Effector memory CD4-positive, alpha-beta T cell (primary cell): ENCODE data around the gene ADAMTS2.

ENCODE experiments used
- DNase-seq, 3 donors: peaks; one replicate each; pipeline ENCODE4 v3.0.0-alpha.2; 2020
- H3K27ac ChIP-seq: 2 replicates; pipeline ENCODE4 v1.7.0; 2013; ENCODE audit warnings: mild to moderate bottlenecking, low read length, moderate library complexity; ENCODE audit not compliant: insufficient read depth, poor library complexity, severe bottlenecking
- H3K27me3 ChIP-seq: replicated peaks from 2 replicates; pipeline ENCODE4 v1.7.0; 2013; ENCODE audit warnings: mild to moderate bottlenecking, low read length; ENCODE audit not compliant: insufficient read depth, control insufficient read depth, poor library complexity, severe bottlenecking
- H3K36me3 ChIP-seq: 2 replicates; pipeline ENCODE4 v1.7.0; 2013; ENCODE audit warnings: mild to moderate bottlenecking, low read length, moderate library complexity; ENCODE audit not compliant: control insufficient read depth, insufficient read depth
- H3K4me1 ChIP-seq: 2 replicates; pipeline ENCODE4 v1.7.0; 2013; ENCODE audit warnings: low read length, mild to moderate bottlenecking; ENCODE audit not compliant: control insufficient read depth, insufficient read depth, poor library complexity, severe bottlenecking
- H3K4me3 ChIP-seq: 2 replicates; pipeline ENCODE4 v1.7.0; 2013; ENCODE audit warnings: low read length, low read depth, mild to moderate bottlenecking; ENCODE audit not compliant: insufficient read depth, poor library complexity, severe bottlenecking
- H3K9me3 ChIP-seq: 2 replicates; pipeline ENCODE4 v1.7.0; 2013; ENCODE audit warnings: mild to moderate bottlenecking, low read length, moderate library complexity; ENCODE audit not compliant: control insufficient read depth

The ADAMTS2 gene

DNA sequence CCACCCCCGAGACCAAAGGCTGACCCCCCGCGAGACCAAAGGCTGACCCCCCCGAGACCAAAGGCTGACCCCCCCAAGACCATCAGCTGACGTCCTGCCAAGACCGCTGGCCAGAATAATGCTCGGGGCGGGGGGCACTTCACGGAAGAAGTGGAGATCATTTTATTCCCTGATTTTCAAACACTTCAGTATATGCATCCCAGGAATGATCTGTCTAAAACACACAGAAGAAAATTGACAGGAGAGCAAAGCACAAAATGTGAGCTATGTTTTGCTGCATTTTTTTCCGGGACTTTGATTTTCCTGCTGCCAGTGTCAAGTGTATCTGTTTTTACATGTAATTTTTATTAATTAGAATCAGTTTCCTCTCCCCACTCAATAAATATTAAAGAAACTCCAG lies 67.1 kb downstream of the ADAMTS2 start:
- Histone ChIP-seq H3K36me3 (no peaks in the 10 kb centered on the region), H3K27me3 (no peaks in the 10 kb centered on the region), H3K27ac (no peak overlapping the region), H3K4me3 (no peak overlapping the region), H3K9me3 (no peaks in the 10 kb centered on the region), H3K4me1 (no peaks in the 10 kb centered on the region)
- DNase-seq, result no peak

DNA sequence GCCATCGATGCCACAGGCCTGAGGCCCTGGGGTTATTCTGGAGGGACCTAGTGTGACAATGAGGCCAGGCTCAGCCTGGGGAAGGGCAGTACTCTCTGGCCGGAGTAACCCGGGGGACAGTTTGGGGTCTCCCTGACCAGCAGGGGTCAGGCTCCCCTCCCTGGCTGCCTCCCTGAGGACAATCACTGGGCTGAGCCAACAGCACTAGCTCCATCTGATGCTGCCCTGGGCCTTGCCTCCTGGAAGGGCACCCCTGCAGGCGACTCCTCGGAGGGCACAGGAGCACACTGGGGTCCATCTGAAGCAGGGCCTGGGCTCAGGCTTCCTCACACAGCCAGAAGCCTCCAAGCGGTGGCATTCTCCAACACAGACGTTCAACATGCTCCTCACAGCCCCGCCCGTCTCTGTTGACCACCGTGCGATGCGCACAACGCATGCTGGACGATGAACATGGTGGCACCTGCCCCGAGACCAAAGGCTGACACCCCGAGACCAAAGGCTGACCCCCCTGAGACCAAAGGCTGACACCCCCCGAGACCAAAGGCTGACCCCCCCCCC lies 68.3 kb downstream of the ADAMTS2 start:
- H3K4me3 ChIP-seq, result no peak overlapping the region
- H3K4me1 ChIP-seq, result no peaks in the 10 kb centered on the region
- H3K27ac ChIP-seq, result no peak overlapping the region
- no peaks in the 10 kb centered on the region for H3K36me3 ChIP-seq
- H3K27me3 ChIP-seq, result no peaks in the 10 kb centered on the region
- no peaks in the 10 kb centered on the region for H3K9me3 ChIP-seq
- DNase-seq, result no peak

DNA sequence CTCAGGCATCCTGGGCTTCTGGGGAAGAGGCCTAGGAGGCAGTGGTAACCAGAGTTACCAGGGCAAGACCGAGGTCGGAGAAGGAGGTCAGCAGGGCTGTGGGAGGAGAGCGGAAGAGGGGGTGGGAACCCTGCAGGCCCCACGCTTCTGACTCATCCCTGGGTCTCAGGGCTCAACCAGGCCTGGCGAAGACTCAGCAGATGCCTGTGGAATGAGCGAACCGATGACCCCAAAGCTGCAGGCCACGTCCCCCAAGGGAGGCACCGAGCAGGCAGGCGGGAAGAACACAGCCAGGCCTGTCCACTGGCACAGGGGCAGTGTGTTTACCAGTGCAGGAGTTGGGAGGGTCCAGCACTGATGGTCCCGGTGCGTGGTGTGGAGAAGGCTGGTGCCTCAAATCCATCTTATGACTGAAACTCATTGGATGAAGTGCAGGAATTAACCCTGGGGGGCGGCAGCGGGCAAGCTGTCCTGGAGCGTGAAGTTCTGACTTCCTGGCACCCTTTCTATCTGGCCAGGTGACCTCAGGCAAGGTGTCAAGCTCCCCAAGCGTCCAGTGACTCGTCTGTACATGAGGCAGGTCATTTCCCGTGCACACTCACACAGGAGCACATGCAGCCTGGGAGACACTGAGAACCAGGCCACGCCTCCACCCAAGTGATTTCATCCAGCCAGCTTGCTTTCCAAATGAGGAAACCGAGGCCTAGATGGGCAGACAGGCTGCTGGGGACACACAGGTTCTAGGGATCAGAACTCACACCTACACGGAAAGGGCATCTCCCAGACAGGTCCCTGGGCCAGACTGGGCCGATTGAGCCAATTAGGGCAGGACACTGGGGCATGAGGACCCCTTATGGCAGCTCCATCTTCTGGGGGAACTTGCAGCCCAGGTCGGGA lies 69.1 kb downstream of the ADAMTS2 start:
- H3K4me1 ChIP-seq, result no peaks in the 10 kb centered on the region
- no peaks in the 10 kb centered on the region for H3K36me3 ChIP-seq
- H3K27ac ChIP-seq, result no peak overlapping the region
- H3K9me3 ChIP-seq, result no peaks in the 10 kb centered on the region
- no peaks in the 10 kb centered on the region for H3K27me3 ChIP-seq
- DNase-seq, result no peak
- no peak overlapping the region for H3K4me3 ChIP-seq

DNA sequence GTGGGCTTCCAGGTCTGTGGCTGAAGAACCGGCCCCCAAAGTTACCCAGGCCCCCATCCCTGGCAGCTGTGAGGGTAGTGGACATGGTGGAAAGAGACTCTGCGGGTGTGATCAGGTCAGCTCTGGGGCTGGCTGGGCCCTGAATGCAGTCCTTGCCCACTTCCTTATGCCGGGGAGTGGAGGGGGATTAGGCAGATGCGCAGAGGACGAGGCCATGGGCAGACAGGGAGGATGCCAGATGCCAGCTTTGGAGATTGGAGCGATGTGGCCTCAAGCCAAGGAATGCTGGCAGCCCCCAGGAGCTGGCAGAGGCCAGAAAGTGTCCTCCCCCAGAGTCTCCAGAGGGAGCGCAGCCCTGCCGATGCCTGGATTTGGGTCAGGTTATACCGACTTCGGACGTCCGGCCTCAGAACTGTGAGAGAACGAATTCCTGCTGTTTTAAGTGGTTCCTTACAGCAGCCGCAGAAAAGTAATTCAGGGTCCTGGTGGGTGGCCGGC lies 69.8 kb downstream of the ADAMTS2 start:
- H3K4me3 ChIP-seq, result no peak overlapping the region
- no peaks in the 10 kb centered on the region for H3K9me3 ChIP-seq
- no peaks in the 10 kb centered on the region for H3K27me3 ChIP-seq
- H3K36me3 ChIP-seq, result no peaks in the 10 kb centered on the region
- no peaks in the 10 kb centered on the region for H3K4me1 ChIP-seq
- no peak overlapping the region for H3K27ac ChIP-seq
- no peak for DNase-seq

DNA sequence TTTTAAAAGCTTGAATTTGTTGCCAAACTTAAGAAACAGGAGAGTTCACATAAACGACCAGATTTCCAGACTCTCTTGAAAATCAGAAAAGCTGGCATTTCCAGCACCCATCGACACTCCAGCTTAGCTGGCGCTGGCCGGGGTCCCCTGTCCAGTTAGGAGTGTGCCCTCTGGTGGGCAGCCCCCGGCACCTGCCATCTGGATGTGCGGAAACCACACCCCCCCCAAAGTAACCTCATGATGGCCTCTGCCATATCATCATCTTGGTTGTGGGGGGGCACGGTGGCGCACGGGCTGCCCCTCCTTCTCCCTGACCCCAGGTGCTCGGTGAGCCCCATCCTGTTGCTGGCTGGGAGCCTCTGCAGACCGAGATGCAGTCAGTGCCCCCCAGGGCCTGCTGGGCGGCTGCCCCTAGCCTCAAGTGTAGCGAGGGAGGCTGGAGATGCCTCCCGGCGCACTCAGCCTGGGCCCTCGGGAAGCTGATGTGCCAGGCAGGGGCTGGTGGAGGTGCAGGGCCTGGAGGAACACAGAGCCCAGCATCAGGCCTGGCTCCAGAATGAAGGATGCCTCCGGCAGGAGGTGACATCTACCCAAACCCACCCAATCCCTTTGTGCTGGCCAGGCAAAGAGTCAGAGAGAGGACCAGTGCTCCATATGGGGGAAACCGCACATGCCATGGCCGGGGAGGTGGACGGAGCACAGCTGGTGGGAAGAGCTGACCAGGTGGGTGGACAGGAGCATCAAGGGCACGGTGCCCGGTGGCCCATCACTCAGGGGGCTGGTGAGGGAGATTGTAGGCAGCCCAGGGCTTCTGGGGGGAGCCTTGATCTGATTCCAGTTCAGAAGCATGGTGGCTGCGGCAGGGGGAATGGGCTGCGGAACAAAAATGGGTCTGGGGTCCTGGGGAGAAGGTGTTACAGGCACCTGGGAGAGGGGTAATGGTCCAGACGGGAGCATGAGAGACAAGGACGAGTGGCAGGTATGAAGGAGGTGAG lies 70.6 kb downstream of the ADAMTS2 start:
- no peaks in the 10 kb centered on the region for H3K4me1 ChIP-seq
- DNase-seq, result no peak
- no peaks in the 10 kb centered on the region for H3K9me3 ChIP-seq
- no peak overlapping the region for H3K27ac ChIP-seq
- H3K27me3 ChIP-seq, result no peaks in the 10 kb centered on the region
- no peaks in the 10 kb centered on the region for H3K36me3 ChIP-seq
- H3K4me3 ChIP-seq, result no peak overlapping the region

DNA sequence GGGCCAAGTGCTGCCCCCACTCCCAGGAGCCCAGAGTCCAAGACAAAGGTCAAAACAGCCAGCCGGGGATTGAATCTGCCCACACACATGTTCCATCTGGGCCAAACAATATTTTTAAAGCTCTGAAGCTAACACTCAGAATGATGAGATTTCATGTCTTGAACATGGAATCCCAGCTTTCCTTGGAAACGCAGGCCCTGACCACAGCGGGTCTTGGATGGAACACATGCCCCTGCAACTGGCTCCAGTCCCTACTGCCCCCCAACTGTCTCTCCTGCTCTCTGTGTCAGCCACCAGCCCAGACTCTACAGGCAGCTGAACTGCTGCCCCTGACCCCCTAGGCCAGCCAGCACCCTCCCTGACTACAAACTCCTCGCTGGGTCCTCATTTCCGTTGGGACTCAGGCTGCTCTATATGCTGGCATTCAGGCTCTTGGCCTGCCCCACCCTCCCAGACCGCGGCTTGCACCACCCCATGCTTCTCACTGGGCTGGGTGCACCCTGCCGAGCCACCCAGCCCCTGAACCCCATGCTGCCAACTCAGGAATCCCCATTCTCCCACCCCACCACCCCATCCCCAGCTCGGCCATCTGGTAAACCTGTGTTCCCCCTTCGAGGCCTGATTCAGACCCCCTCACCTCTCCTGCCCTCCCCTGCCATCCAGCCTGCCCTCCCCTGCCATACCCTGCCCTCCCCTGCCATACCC lies 71.7 kb downstream of the ADAMTS2 start:
- H3K4me1 ChIP-seq, result no peaks in the 10 kb centered on the region
- H3K27me3 ChIP-seq, result no peaks in the 10 kb centered on the region
- H3K36me3 ChIP-seq, result no peaks in the 10 kb centered on the region
- H3K4me3 ChIP-seq, result no peak overlapping the region
- no peak overlapping the region for H3K27ac ChIP-seq
- H3K9me3 ChIP-seq, result no peaks in the 10 kb centered on the region
- no peak for DNase-seq

DNA sequence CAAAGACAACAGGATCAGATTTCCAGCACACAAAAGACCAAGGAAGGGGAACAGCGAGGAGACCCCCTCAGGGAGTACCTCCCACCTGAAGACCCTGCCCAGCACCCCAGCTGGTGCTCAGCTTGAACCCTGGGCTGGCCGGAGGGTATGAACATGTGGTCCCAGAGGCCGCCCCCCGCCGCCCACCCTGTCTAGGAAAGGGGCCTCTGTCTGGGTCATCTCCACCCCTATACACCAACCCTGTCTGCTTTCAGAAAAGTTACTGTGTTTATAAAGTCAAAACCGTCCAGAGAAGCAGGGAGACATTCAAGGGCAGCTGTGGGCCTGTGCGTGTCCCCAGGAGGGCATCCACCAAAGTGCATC lies 72.2 kb downstream of the ADAMTS2 start:
- H3K36me3 ChIP-seq, result no peaks in the 10 kb centered on the region
- H3K9me3 ChIP-seq, result no peaks in the 10 kb centered on the region
- no peak overlapping the region for H3K27ac ChIP-seq
- DNase-seq, result no peak
- no peaks in the 10 kb centered on the region for H3K27me3 ChIP-seq
- no peaks in the 10 kb centered on the region for H3K4me1 ChIP-seq
- no peak overlapping the region for H3K4me3 ChIP-seq

DNA sequence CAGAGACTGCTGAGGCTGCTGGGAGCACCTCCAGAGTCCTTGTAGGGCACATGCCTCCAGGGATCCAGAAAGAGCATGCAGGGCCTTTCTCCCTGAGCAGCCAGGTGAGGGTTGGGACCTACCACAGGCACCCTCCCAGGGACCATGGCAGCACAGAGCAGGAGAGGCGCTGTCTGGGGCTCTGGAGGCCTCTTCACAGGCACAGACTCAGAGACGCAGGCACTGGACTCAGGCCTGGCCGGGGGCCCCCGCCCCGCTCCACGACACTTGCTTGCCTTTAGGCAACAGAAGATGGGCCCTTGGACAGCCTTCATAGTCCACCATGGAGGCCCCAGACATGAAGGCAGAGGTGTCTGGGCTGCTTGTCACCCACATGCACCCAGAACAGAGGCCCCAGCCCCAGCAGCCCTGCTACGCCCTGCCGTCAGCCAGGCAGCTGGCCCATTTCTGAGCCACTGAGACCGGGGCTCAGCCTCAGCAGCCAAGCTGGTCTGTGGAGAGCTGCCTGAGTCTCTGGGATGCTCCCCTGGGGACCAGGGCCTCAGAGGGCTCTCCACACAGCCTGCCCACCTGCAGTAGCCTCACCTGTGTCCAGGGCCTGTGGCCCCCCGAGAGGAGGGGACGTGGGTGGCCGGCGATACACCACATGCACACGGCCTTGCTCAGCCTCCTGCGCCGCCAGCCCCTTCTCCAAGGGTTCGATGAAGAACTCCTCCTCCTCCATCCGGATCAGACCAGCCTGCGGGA lies 72.8 kb downstream of the ADAMTS2 start:
- Histone ChIP-seq H3K36me3 (no peaks in the 10 kb centered on the region), H3K4me3 (no peak overlapping the region), H3K27ac (no peak overlapping the region), H3K4me1 (no peaks in the 10 kb centered on the region), H3K9me3 (no peaks in the 10 kb centered on the region), H3K27me3 (no peaks in the 10 kb centered on the region)
- no peak for DNase-seq

DNA sequence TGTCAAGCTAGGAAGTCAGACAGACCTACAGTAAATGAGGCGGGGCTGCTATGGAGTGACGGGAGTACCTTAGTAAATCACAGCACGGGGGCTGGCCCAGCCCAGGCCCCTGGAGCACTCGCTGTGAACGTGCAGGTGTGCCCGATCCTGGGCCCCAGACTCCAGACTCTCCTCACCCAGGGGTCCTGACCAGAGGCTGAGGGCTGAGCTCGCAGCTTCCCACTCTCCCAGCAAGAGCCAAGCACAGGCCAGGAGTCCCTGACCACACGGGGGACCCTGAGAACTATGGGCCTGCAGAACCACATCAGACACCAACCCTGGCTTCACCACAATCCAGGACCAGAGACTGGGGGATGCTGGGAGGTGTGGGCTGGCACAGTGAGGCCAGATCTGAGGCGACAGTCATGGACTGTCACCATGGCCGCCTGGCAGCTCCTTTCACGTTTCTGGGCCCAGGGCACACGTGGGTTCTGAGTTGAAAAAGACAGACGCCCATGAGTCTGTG lies 73.4 kb downstream of the ADAMTS2 start:
- Histone ChIP-seq H3K4me1 (no peaks in the 10 kb centered on the region), H3K27ac (no peak overlapping the region)
- no peak for DNase-seq

More for the DNA sequence above, 73.4 kb downstream of the ADAMTS2 start:
- Histone ChIP-seq H3K27me3 (no peaks in the 10 kb centered on the region), H3K36me3 (no peaks in the 10 kb centered on the region), H3K9me3 (no peaks in the 10 kb centered on the region), H3K4me3 (no peak overlapping the region)
